Lower leg skin (tissue), 4 donors: Measurements from ENCODE around the gene CNTNAP1. TPM values are rescaled to one million over a fixed set of nuclear protein-coding genes. Genes with fewer than 3 reads are reported as not detected.
A peak's percentile ranks its signal among the peaks of the same experiment; 100 is the strongest.

Experiments
- DNase-seq, 2 donors: peaks; one replicate each; pipeline ENCODE4 v3.0.0-alpha.2; 2019; ENCODE audit warnings: low spot score in 2 of 2
- H3K4me3 ChIP-seq: fragments of 200-600 bp; sonication (generic); 2 replicates; pipeline ENCODE4 v1.5.1; 2017; ENCODE audit warnings: mild to moderate bottlenecking, low read depth; ENCODE audit not compliant: poor library complexity, severe bottlenecking
- CTCF ChIP-seq, 3 donors: fragments of 450-650 bp; IDR thresholded peaks; one replicate each; pipeline ENCODE4 v1.5.1; 2016; ENCODE audit warnings: antibody characterized with exemption in 3 of 3, mild to moderate bottlenecking in 3 of 3, moderate library complexity in 2 of 3
- POLR2A ChIP-seq, 2 donors: fragments of 450-650 bp; IDR thresholded peaks; one replicate each; pipeline ENCODE4 v1.6.1; 2016 to 2017; ENCODE audit warnings: antibody characterized with exemption in 2 of 2, mild to moderate bottlenecking in 1 of 2, moderate library complexity in 1 of 2
- WGBS, 2 donors: methylation state at CpG; one replicate each; pipeline ENCODE4 v1.1.5; 2018; 5-methylcytosine and 5-hydroxymethylcytosine counted together
- intact Hi-C: fragments of 100-400 bp; cut with DNase I; formaldehyde crosslinking; loops from one replicate; pipeline ENCODE4 v1.15.0; 2023; ENCODE audit warnings: low total_unique reads
- total RNA-seq, 4 donors: library from RNA; depleted of rRNA; stranded (reverse); fragments of >200 nt; gene quantifications; one replicate each; pipeline ENCODE4 v1.1.0, GENCODE V29; 2016

The CNTNAP1 gene
- total RNA-seq, 4 donors from 2014 or later, result 0.13 to 1.5 (median 0.65) TPM

- H3K4me3 ChIP-seq, result no peak overlapping the region
- 11 to 13% methylated on average over 14 to 18 of the region's 32 CpGs for WGBS, 2 donors
- no peak for TF ChIP-seq CTCF (IDR thresholded peaks at IDR 0.05)
- TF ChIP-seq POLR2A (IDR thresholded peaks at IDR 0.05), result no peak
- intact Hi-C loops, result no loop called here
- DNase-seq, result peak in 1 of 2 donors; percentile 92
Measured at GRCh38 chr17:42673885-42674754, 8.2 kb upstream of the CNTNAP1 start.

- no peak for DNase-seq
- H3K4me3 ChIP-seq, result peak overlapping the region; percentile 87
- intact Hi-C loops, result no loop called here
- TF ChIP-seq POLR2A (IDR thresholded peaks at IDR 0.05) (no peak), CTCF (IDR thresholded peaks at IDR 0.05) (no peak)
- WGBS, 2 donors, result 21 to 26% methylated on average over 7 to 9 of the region's 9 CpGs
Measured at GRCh38 chr17:42674755-42675347, 7.5 kb upstream of the CNTNAP1 start.

GRCh38 chr17:42675348-42675964 is 6.9 kb upstream of the CNTNAP1 start:
- peak overlapping the region; percentile 87 for H3K4me3 ChIP-seq
- intact Hi-C loops, result no loop called here
- TF ChIP-seq POLR2A (IDR thresholded peaks at IDR 0.05) (no peak), CTCF (IDR thresholded peaks at IDR 0.05) (no peak)
- 2% methylated on average over 12 to 24 of the region's 27 CpGs for WGBS, 2 donors
- no peak for DNase-seq

- DNase-seq, result peak in 1 of 2 donors; percentile 94
- TF ChIP-seq POLR2A (IDR thresholded peaks at IDR 0.05) (no peak), CTCF (IDR thresholded peaks at IDR 0.05) (no peak)
- H3K4me3 ChIP-seq, result peak overlapping the region; percentile 87
- 0 to 1% methylated on average over 32 to 39 of the region's 43 CpGs for WGBS, 2 donors
- intact Hi-C loops, result loop anchor here (2.0 kb wide), 1 partner anchor 67 kb away; the partner anchor contains the start of genes RETREG3 and TUBG1
Measured at GRCh38 chr17:42675965-42676423, 6.3 kb upstream of the CNTNAP1 start.

GRCh38 chr17:42676424-42677011 is 5.8 kb upstream of the CNTNAP1 start, which contains the start of gene PLEKHH3:
Gene PLEKHH3 (minus strand): TSS chr17:42676994. CDS start chr17:42676563, 431 bp downstream.
- 0 to 1% methylated on average over 33 to 51 of the region's 51 CpGs for WGBS, 2 donors
- peak within 1 kb of the TSS; percentile 87 for H3K4me3 ChIP-seq
- TF ChIP-seq CTCF (IDR thresholded peaks at IDR 0.05) (no peak), POLR2A (IDR thresholded peaks at IDR 0.05) (peak in 1 of 2 donors; percentile 22)
- intact Hi-C loops, result loop anchor here (2.0 kb wide), 1 partner anchor 68 kb away; the partner anchor contains the start of genes RETREG3 and TUBG1
- DNase-seq, result peak in 1 of 2 donors; percentile 90
